Activated naive CD8-positive, alpha-beta T cell treated with anti-CD3 and anti-CD28 coated beads, Interleukin-2, amount 50 U/mL, for 24 hours (primary cell): ENCODE data around the gene TSPAN9.
A peak's percentile ranks its signal among the peaks of the same experiment; 100 is the strongest.
"Not testable (repeated sequence)": the region's sequence is repeated elsewhere in the genome, so short reads cannot be mapped to it uniquely, and the experiment has no call there.

Source experiments
- ATAC-seq: fragments of 150-1000 bp; cut with Tn5 transposase; one replicate; pipeline ENCODE4 v1.10.0; 2021
- DNase-seq: peaks from one replicate; pipeline ENCODE4 v3.0.0; 2021
- H3K27ac Mint-ChIP-seq: one replicate; pipeline ENCODE4 v1.8.0; 2021; ENCODE audit warnings: mild to moderate bottlenecking, mixed read lengths
- H3K27me3 Mint-ChIP-seq: one replicate; pipeline ENCODE4 v1.8.0; 2021; ENCODE audit warnings: mixed read lengths
- H3K36me3 Mint-ChIP-seq: one replicate; pipeline ENCODE4 v1.8.0; 2021; ENCODE audit warnings: low read depth, mixed read lengths
- H3K4me1 Mint-ChIP-seq: one replicate; pipeline ENCODE4 v1.8.0; 2021; ENCODE audit warnings: mixed read lengths
- H3K4me3 Mint-ChIP-seq: one replicate; pipeline ENCODE4 v1.8.0; 2021; ENCODE audit warnings: mild to moderate bottlenecking, moderate library complexity, mixed read lengths
- H3K9me3 Mint-ChIP-seq: one replicate; pipeline ENCODE4 v1.8.0; 2021; ENCODE audit warnings: mixed read lengths

The TSPAN9 gene

DNA sequence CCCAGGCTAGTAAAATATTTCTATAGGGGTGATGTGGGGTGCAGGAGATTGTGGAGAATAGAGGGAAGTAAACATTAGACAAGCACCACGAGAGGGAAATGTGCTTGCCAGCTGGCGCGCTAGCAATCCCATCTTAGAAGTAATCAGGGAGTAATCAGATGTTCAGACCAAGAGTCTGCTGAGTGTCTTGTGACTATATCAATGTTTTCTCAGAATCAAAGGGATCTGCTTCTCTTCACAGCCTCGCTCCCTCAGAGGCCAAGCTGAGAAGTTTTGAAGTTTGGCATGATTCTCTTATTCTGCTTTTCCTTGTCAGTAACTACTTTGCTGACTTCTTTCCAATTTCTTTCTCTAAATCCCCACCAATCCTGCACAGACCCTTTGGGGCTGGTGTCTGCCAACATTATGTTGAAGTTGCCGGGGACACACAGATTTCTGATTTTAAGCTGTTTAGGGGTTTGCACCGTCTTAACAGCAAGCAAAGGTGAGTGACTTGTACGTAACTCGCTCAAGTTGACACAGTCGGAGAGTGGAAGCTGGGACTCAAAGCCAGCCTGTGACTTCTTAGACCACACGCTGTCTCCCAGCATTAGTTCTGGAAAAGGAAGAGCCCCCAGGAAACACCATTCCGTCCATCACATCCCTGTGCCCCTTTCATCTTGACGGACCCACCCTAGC is 22.0 kb upstream of the TSPAN9 start:
- Mint-ChIP-seq H3K36me3 (no peaks in the 10 kb centered on the region), H3K9me3 (no peaks in the 10 kb centered on the region), H3K27ac (no peak overlapping the region), H3K4me3 (no peak overlapping the region), H3K4me1 (no peaks in the 10 kb centered on the region), H3K27me3 (peaks cover 26% of the 10 kb centered on the region)
- no peak for ATAC-seq
- DNase-seq: no peak

DNA sequence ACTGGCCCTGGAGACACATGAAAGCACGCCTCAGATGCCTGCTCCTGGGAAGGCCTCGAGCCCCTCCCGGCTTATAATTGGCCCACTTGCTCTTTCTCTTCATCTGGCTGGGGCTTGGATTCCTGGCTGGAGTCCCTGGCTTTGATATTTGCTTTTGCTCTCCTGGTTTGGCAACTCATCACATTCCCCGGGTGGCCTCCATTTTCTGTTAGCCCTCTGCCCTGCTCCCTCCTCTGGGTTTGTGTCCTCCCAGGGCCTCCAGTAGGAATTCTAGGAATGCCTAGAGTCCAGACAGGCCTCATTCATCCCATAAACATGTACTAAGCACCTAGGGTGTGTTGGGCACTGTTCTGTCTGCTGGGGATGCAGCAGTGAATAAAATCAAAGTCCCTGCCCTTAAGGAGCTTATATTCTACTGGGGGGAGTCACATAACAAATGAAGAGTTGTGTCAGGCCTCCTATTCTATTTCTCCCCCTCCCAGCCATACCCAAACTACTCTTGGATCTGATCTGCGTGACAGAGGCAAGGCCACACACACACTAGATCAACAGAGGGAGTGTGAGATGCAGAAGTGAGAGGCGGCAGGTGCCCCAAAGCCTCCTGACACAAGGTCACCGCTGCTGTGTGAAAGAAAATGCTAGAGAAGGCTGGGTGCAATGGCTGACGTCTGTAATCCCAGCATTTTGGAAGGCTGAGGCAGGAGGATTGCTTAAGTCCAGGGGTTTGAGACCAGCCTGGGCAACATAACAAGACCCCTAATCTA is 21.3 kb upstream of the TSPAN9 start:
- DNase-seq (no peak), ATAC-seq (no peak)
- Mint-ChIP-seq H3K4me1 (no peaks in the 10 kb centered on the region), H3K4me3 (no peak overlapping the region), H3K36me3 (no peaks in the 10 kb centered on the region), H3K27me3 (peaks cover 27% of the 10 kb centered on the region), H3K9me3 (no peaks in the 10 kb centered on the region), H3K27ac (no peak overlapping the region)

DNA sequence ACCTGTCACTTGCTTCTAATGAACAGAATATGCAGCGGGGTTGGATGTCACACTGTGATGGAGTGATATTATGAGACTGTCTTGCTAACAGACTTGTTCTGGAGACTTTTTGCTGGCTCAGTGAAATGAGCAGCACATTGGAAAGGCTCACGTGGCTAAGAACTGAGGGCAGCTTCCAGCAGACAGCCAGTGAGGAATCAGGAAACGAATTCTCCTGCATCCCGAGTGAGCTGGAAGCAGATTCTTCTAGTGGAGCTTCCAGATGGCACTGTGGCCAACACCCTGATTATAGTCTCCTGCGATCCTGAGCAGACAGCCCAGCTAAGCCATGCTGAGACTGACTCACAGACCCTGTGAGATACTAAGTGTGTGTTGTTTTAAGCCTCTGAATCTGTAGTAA is 16.1 kb upstream of the TSPAN9 start:
- DNase-seq (no peak), ATAC-seq (no peak)
- Mint-ChIP-seq H3K9me3 (peaks cover 9% of the 10 kb centered on the region), H3K4me3 (no peak overlapping the region), H3K27ac (no peak overlapping the region), H3K4me1 (no peaks in the 10 kb centered on the region), H3K36me3 (no peaks in the 10 kb centered on the region), H3K27me3 (peaks cover 24% of the 10 kb centered on the region)

DNA sequence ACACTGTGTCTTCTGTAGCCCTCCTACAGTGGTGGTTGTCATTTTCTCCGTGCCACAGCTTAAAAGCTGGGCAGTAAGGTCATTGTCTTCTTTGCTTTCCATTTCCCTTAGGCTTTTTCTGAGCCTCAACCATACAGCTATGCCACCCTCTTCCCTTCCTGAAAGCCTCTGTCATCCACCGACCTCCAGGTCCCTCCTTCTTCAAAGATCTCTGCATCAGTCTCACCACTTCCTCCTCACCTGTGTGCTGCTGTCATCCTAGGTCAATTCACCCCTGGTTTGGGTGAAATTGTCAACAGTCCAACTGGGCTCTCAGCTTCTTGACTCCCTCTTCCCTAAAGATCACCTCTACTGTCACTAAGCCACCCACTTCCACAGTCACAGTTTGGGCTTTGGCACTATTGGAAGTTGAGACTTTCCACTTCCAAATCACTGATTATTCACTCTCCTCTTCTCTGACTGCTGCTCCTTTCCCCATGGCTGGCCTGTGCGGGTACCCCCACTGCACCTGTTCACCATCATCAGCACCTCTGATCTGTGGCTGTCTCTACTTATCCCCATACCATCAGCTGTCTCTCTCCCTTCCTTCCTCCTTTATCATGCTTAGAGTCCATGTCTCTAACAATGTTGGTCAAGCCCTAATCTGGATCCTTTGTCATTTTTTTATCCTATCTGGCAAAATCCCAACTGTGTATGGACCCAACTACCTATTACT is 15.5 kb upstream of the TSPAN9 start:
- Mint-ChIP-seq H3K27me3 (peaks cover 26% of the 10 kb centered on the region), H3K4me3 (no peak overlapping the region), H3K36me3 (no peaks in the 10 kb centered on the region), H3K9me3 (peaks cover 9% of the 10 kb centered on the region), H3K27ac (no peak overlapping the region), H3K4me1 (no peaks in the 10 kb centered on the region)
- ATAC-seq: no peak
- DNase-seq: no peak

DNA sequence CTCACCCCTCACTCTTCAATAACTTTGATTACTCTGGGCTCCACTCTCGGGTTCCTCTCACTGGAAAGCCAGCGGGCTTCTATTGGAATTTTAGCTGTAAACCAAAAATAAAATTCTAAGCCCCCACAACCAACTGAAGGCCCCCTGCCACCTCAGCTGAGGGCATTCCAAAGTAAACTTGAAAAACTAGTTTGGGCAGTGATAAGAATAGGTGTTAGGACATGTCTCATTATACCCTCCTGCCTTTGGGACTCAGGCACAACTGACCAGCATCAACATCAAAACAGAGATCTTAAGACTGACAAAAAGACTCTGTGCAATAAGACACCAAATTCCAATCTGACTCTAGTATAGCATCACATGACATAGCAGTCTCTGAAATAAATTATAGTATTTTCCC is 11.9 kb upstream of the TSPAN9 start:
- Mint-ChIP-seq H3K27ac (no peak overlapping the region), H3K4me3 (no peak overlapping the region), H3K9me3 (peaks cover 9% of the 10 kb centered on the region), H3K36me3 (no peaks in the 10 kb centered on the region), H3K4me1 (no peaks in the 10 kb centered on the region), H3K27me3 (peaks cover 19% of the 10 kb centered on the region)
- ATAC-seq (no peak), DNase-seq (no peak)

DNA sequence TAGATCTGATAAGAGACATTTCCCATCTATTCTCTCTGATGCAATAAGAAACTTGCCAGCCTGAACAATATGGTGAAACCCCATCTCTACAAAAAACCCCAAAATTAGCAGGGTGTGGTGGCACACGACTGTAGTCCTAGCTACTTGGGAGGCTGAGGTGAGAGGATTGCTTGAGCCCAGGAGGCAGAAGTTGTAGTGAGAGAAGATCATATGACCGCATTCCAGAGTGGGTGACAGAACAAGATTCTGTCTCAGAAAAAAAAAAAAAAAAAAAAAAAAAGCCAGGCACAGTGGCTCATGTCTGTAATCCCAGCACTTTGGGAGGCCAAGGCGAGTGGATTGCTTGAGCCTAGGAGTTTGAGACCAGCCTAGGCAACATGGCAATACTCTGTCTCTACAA is 11.3 kb upstream of the TSPAN9 start:
- H3K9me3 Mint-ChIP-seq, H3K4me1 Mint-ChIP-seq, DNase-seq, ATAC-seq, H3K27ac Mint-ChIP-seq, H3K36me3 Mint-ChIP-seq, H3K4me3 Mint-ChIP-seq: not testable (repeated sequence)
- H3K27me3 Mint-ChIP-seq: peaks cover 16% of the 10 kb centered on the region

DNA sequence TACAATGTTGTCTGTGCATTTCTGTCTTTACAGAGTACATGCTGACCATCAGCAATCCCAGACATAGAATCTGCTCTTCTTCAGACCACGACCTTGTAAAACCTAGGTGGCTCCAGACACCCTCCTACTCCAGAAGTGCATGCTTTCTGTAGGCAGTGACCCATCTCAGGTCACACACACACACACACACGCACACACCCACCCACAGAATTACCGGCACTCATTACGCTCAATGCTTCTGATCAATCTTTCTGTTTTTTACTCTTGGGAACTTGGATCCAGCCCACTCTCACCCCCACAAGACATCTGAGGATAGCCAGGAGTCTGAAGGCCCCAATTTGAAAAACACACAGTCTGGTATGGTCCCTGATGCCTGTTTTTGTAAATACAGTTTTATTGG is 7.5 kb upstream of the TSPAN9 start:
- no peak overlapping the region for H3K27ac Mint-ChIP-seq
- H3K9me3 Mint-ChIP-seq: no peaks in the 10 kb centered on the region
- peaks cover 11% of the 10 kb centered on the region for H3K27me3 Mint-ChIP-seq
- H3K4me1 Mint-ChIP-seq: peaks cover 4% of the 10 kb centered on the region
- no peaks in the 10 kb centered on the region for H3K36me3 Mint-ChIP-seq
- no peak overlapping the region for H3K4me3 Mint-ChIP-seq
- DNase-seq: no peak
- no peak for ATAC-seq

DNA sequence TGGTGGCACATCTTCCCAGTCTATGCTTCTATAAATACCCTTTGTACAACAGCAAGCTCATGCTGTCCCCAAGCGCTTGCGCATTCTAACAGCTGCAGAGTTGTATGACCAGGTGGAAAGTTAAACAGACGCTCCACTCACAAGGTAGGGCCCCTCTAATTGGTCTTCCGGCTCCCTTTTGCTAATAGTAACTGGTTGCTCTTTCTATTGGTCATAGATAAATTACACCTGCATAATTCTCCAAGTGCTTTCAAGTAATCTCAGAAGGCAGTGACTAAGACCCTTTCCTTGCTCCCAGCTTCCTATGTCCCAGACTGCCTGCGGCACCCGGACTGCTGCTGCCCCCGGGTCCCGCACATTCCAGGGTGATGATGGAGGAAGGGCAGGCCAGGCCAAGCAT is 6.1 kb upstream of the TSPAN9 start:
- Mint-ChIP-seq H3K4me3 (no peak overlapping the region), H3K9me3 (no peaks in the 10 kb centered on the region), H3K27me3 (peaks cover 19% of the 10 kb centered on the region), H3K27ac (no peak overlapping the region), H3K36me3 (no peaks in the 10 kb centered on the region), H3K4me1 (peaks cover 5% of the 10 kb centered on the region)
- DNase-seq (no peak), ATAC-seq (no peak)

DNA sequence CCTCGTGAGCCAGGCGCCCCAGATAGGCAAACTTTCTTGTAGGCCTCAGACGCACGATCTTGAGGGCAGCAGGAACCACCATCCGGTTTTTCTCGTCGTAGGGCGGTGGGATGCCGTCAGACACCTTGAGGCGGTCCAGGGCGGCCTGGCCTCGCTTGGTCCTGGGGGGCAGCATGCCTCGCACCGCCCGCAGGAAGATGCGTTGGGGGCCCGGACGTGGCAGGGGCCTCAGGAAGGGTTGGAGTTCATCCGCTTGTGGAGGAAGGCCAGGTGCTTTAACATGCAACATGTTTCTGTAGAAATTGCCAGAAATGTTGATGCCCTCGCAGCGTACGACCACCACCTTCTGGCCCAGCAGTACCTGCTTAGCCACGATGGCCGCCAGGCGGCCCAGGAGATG is 5.5 kb upstream of the TSPAN9 start:
- Mint-ChIP-seq H3K4me3 (no peak overlapping the region), H3K36me3 (no peaks in the 10 kb centered on the region), H3K9me3 (no peaks in the 10 kb centered on the region), H3K27me3 (peaks cover 17% of the 10 kb centered on the region), H3K4me1 (peaks cover 11% of the 10 kb centered on the region), H3K27ac (no peak overlapping the region)
- ATAC-seq: no peak
- no peak for DNase-seq

DNA sequence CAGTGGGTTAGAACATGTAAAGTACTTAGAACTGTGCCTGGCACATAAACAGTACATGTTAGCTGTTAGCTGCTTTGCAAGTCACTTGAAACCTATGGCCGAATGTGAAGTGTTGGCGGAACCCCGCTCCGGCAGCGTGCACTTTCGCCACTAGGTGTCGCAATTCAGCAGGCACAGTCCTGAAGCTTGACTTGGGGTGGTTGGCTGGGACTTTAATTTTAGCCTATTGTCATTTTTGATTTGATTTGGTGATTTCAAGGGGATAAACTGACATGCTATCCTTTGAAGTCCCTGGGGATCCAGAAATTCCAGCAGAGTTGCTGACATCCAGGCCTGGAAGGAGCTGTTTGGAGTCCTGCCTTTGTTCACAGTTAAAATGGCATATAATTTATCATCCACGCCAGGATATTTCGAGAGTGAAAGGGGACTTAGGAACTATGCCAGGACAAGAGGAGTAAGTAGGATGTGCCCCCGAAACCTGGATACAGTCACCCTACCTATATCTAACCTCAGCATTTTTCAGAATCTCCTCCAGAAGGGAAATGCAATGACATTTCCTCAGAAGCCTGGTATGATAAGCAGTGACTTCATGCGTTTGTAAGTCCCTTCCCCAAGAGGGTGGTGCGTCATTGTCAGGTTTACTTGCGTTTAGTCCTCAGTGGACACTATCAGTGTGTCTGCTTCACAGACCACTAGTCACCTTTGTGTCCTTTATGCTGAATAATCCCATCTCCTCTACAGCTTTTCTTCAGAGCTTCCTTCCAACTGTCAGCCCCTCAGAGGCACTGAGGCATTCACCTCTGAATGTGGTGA is 3.5 kb upstream of the TSPAN9 start:
- no peaks in the 10 kb centered on the region for H3K9me3 Mint-ChIP-seq
- DNase-seq (peak; percentile 86), ATAC-seq (peak; percentile 58)
- H3K27me3 Mint-ChIP-seq: peaks cover 19% of the 10 kb centered on the region
- H3K4me3 Mint-ChIP-seq: no peak overlapping the region
- H3K27ac Mint-ChIP-seq: no peak overlapping the region
- H3K36me3 Mint-ChIP-seq: no peaks in the 10 kb centered on the region
- peaks cover 11% of the 10 kb centered on the region for H3K4me1 Mint-ChIP-seq

DNA sequence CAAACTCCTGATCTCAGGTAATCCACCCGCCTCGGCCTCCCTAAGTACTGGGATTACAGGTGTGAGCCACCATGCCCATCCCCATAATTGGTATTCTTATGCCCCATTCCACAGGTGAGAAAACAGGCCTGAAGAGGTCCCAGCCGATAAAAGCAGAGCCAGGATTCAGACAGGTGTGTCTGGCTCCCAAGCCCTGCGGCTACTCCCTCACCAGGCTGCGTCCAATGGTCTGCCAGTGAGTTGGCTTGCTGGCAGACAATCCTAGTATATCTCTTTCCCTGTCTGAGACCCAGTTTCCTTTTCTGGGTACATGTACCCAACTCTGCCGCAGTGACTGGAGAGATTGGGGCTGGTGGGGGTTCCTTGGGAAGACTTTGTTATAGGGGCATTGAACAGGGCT is 1.9 kb upstream of the TSPAN9 start:
- Mint-ChIP-seq H3K4me3 (no peak overlapping the region), H3K27ac (no peak overlapping the region), H3K27me3 (peaks cover 19% of the 10 kb centered on the region), H3K36me3 (no peaks in the 10 kb centered on the region), H3K9me3 (no peaks in the 10 kb centered on the region), H3K4me1 (peaks cover 11% of the 10 kb centered on the region)
- no peak for ATAC-seq
- no peak for DNase-seq

DNA sequence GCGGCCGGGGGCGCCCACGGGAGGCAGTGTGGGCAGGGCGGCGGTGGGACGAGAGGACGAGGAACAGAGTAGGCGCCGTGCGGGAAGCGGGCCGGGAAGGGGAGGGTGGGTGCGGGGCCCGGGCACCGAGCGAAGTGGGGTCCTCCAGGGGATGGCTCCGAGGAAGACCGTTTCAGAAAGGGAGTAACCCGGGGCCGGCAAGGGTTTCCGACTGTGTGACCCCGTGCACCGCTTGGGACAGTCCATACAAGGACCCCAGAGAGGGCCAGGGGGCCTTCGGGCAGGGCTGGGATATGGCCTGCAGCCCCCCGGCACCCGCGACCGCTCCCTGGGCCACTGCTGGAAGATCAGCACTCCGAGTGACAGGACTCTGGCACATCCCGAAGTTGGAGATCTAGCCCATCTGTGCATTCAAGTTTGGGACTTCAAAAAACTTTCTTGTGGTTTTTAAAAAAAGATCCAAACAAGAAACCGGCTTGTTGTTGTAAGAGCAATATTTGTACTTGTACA is 448 bp downstream of the TSPAN9 start:
- peak overlapping the region; percentile 66 for H3K4me3 Mint-ChIP-seq
- peaks cover 11% of the 10 kb centered on the region for H3K4me1 Mint-ChIP-seq
- no peaks in the 10 kb centered on the region for H3K36me3 Mint-ChIP-seq
- peaks cover 19% of the 10 kb centered on the region for H3K27me3 Mint-ChIP-seq
- no peaks in the 10 kb centered on the region for H3K9me3 Mint-ChIP-seq
- ATAC-seq (peak; percentile 2), DNase-seq (no peak)
- H3K27ac Mint-ChIP-seq: peak overlapping the region; percentile 27

DNA sequence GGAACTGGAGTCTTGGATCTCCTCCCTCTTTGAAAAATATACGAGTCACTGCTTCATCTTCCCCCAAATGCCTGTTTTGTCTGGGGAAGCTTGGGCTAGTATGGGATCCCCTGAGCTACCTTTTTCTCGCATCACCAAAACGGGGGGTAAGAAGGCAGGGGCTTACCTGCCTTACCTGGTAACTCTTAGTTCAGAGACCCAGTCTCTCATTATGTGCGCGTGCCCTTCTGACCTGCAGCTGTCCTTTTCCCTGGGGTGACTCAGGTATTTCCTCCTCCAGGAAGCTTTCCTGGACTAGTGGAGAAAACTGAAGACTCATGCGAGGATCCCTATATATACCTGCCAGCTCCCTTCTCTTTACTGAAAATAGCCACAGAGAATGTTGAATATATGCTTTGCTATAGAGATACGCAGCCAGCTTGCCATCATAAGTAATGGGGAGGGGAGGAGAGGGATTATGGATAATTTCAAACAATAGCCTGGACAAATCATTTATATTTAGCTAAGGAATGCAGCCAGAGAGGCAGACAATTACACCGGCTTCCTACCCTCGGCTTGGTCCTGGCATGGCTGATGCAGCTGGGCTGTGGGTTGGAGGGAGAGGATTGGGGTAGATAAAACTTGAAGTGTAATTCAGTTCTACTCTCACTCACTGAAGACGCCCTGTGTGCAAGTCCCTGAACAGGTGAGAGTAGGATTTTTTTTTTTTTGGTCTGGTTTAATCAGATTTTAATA is 1.1 kb downstream of the TSPAN9 start:
- Mint-ChIP-seq H3K4me1 (peaks cover 10% of the 10 kb centered on the region), H3K4me3 (peak overlapping the region; percentile 66), H3K27ac (peak overlapping the region; percentile 27), H3K9me3 (no peaks in the 10 kb centered on the region), H3K27me3 (peaks cover 18% of the 10 kb centered on the region), H3K36me3 (no peaks in the 10 kb centered on the region)
- no peak for DNase-seq
- ATAC-seq: no peak

DNA sequence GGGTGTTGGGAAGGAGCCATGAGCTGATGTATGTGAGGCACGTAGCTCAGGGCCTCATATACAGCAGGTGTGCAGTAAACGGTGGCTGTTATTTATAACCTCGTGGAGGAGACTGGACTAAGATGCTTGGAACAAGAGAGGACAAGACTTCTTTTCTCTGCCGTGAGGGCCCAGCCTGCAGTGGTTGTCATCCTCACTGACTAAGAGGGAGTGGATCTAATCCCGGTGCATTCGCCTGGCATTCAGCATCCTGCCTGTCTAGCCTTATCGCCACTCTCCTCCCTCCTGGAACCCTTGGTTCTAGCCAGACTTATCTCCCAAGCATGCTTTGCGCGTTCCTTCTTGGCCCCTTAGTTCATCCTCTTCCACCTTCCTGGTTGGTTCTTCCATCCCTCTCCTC is 3.9 kb downstream of the TSPAN9 start:
- Mint-ChIP-seq H3K27me3 (peaks cover 6% of the 10 kb centered on the region), H3K9me3 (no peaks in the 10 kb centered on the region), H3K27ac (no peak overlapping the region), H3K4me1 (peaks cover 6% of the 10 kb centered on the region), H3K36me3 (no peaks in the 10 kb centered on the region), H3K4me3 (no peak overlapping the region)
- ATAC-seq (no peak), DNase-seq (no peak)
